ENCODE results near the gene CRAT. TPM values are rescaled to one million over a fixed set of nuclear protein-coding genes. Genes with fewer than 3 reads are reported as not detected.

CRAT gene
- total RNA-seq, 1 donor from 2014 or later: 57.2 TPM

DNA sequence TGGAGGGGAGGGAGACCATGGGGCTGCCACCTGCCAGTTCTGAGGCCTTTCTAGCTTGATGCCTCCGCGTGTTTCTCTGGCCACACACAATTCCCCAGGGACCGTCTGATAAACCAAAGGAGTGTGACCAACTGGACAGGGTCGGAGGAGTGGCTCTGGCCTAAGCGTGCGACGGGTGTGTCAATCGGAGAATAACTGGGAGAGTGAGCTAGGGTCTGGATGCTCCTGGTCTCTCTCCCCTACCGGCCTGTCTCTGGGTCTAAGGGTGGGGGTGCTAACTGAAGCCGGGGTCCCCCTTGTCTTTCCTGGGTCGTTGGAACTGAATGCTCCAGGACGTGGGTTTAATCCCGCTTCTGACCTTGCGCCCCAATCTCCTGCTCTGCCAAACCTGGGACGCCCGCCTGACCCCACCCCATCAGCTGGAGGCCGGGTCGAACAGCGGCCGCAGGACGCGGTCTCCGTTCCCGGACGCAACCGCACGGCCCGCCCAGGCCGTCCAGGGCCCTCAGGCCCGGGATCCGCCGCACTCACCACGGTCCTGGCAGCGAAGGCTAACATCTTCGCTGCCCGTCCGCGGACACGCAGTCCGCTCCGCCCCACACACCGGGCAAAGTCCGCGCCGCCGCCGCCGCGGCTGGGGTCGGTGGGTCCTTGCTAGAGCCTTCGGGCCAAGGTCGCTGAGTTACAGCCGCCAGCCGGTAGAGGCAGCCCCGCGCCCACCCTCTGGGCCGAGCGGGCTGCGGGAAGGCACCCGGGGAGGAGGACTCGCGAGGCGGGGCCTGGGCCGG lies 447 bp downstream of the CRAT start:
- no peak for DNase-seq (ENCODE audit: low read depth)

DNA sequence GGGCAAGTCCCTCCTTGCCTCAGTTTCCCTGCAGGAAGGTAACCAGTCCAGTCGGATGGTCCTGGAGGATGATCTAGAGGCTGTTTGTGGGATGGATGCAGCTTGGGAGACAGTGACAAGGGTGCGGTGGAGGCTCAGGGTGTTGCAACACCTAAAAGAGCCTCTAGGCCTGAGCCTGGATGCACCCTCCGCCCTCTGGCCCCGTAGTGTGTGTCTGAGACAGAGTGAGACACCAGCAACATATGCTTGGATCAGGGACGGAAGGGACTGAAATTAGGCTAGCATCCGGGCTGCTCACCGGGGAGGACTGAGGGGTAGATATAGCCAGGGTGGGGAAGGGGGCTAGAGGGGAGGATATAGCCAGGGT lies 1.1 kb downstream of the CRAT start:
- no peak for DNase-seq (ENCODE audit: low read depth)

DNA sequence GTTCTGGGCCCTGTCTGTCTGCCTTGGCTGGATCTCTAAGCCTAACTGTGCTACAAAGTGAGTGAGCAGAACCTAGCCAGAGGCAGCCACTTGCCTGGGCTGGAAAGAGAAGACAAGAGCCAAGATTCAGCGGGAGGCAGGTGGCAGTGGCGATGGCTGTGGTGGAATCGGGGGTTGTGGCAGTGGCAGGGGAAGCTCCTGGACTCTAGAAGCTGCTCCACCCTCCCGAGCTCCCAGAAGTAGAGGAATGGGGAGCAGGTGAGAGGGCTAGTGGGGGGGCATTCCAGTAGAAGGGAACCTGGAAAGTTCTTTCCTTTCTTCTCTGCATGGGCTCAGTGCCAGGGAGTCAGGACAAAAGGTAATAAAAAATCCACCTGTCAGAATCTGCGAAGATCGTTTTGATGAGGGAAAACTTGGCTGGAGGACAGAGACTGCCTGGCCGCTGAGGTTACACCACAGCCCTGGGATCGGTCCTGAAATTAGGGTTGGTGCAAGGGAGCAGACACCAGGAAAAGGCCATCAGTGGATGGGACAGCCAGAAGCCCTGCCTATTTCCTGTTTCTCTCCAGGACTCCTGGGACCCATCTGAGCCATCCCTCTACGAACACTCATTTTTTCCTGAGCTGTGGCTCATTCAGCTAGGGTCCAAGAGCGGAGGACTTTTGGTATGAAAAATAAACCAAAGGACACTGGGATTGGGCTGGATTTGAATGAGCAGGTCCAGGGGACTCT lies 1.6 kb downstream of the CRAT start:
- no peak for DNase-seq (ENCODE audit: low read depth)

DNA sequence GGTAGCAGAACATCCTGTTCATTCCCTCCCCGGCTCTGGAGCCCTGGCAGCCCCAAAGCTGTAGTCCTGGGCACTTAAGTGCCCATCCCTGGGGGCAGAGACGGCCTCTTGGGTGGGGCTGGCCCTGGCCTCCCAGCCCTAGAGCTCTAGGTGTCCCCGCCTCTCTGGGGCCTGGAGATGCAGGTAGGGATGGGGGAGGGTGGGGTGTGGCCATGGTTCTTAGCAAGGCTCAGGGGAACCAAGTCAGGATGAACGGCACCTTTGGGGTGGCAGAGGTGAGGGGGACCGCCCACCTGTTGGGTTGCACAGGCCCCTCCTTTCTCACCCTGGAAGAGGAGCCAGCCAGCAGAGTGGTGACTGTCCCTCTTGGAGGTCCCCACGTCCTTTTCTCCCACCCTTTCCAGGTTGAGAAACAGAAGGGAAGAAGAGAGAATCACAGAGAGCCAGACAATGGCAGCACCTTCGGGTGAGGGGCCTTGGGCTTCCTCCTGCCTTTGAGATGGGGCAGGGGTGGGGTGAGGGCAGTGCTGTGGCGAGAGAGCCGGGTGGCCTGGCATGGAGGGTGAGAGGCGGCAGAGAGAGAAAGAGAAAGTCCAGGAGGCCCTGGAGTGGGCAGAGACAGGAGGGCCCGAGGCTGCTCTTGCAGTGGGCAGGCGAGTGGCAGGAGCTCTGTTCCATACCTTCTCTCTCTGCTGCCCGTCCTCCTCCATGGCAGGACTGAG lies 2.3 kb downstream of the CRAT start:
- no peak for DNase-seq (ENCODE audit: low read depth)

DNA sequence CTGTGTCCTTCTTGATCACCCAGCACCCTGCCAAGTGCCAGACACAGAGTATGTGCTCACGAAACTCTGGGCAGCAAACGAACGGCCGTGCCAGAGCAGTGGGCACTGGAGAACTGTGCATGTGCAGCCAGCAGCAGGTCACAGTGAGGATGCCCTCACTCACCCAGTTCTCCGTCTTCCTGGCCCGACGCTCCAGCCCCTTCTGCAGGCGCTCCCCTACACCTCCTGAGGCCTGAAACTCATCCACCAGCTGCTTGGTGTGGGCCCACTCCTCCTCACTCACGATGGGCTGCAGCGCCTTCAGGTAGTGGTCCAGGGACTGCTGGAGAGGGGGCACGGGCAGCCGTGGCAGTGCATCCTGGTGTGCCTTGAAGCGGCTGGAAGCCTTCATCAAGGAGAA lies 2.9 kb downstream of the CRAT start:
- no peak for DNase-seq (ENCODE audit: low read depth)

DNA sequence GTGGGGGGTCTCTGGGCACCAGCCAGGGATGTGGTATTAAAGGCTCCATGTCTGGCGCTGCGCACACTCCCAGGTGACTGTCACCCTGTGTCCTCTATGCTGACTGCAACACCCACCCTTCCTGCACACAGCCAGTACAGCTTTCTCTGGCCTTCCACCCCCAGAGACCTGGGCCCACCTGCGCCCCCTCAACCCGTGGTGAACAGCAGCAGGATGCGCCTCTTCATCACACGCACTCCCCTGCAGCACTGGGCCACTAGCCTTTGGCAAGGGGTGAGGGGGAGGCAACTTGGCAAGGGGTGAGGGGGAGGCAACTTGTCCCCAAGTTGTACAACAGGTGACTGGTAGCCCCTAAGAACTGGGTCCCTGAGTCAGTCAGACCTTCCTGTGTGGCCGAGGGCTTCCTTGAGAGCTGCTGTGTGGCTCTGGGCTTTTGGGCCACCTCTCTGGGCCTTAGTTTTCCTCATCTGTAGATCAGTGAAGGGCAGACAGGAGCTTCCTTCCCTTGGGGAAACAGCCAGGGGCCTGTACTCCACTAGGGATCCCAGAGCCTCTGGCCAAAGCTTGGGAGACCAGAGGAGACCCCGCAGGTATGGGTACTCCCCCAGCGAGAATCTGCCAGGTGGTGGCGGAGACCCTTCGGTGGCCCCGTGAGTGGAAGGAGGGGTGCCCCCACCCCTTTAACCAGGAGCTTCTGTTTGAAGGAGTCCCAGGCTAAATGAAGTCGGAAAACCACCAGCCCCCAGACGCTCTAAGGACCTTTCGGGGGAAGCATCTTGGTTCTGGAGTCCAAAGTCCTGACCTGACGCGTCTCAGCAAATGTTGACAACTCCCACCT lies 4.5 kb downstream of the CRAT start:
- no peak for DNase-seq (ENCODE audit: low read depth)

DNA sequence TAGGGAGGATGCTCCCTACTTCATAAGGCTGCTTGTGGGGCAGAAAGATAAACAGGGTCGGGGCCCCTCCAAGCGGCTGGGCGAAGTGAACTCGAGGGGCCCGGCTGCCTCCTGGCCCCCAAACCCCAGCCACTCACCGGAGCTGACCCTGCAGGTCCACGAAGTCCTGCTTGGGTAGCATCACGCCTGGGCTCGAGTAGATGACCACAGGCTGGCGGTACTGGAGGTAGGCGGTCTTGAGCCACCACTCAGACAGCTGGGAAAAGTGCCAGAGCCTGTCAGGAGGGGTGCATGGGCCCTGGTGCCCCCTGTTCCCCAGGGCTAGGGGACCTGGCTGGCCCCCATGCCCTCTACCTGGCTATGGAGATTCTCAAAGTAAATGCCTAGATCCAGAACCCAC lies 6.5 kb downstream of the CRAT start:
- DNase-seq (ENCODE audit: low read depth): no peak

DNA sequence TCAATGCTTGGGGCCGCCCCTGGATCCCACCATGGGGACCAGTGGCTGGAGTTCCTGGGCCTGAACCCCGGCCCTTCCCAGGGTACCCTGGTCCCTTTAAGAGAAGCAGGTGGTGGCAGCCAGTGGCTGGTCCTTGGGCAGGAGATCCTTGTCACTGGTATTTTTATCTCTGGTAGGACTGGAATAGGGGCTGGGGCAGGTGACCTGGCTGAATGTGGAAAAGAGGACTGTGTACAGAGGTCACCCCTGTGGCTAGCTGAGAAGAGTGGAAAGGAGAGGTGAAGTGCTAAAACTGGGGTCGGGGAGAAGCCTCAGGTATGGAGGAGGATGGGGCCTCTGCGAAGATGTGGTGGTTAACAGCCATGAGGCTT lies 7.0 kb downstream of the CRAT start:
- no peak for DNase-seq (ENCODE audit: low read depth)

DNA sequence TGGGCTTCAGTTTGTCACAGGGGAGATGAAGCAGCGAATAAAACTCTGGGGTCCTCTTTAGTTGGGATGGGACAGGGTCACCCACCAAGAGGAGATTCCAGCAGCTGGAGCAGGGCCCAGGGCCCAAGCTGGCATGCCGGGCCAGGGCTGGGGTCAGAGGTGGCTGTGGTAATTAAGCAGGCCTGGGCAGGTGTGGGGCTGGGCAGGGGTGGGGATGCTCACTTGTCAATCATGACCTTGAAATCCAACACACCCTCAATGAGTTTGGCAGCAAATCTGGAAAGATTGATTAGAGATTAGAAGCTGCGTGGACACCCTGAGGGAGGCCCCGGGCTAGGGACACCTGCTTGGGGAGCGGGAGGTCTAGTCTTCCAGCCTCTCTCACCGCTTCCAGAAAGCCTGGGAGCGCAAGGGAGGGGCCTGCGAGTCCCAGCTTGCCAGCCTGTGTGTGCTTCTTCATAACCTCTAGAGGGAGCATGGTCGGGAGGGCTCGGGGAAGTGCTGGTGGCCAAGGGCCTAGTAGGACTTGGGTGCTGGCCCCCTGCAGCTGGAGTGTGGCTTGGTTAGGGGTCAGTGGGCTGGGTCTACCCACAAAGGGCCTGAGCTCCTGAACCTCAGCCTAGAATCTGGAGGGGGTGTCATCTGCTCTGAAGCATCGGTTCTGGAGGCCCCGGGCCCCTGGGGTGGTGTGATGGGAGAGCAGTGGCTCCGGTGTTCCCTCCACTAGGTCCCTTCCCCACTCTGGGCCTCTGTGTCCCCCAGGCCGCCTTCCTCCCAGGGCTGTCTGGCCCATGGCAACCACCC lies 7.6 kb downstream of the CRAT start:
- DNase-seq (ENCODE audit: low read depth): no peak

DNA sequence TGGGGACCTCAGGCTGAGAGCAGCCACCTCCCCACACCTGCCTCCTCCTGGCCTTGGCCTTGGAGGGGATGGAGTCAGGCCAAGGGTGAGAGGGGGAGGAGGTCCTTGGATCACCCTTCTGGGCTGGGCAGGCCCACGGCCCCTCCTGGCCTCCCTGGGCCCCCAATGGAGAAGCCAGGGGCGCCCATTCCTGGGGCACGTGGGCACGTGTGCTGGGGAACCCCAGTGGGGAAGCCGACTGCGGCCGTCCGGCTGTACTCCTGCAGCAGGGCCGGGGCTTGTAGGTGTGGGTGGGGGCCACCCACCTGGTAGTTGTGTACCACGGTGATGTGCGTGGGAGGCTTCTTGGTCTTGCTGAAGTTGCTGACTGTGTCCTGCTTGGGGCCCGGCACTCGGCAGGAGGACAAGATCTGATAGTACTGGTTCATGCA lies 8.5 kb downstream of the CRAT start:
- DNase-seq (ENCODE audit: low read depth): no peak

DNA sequence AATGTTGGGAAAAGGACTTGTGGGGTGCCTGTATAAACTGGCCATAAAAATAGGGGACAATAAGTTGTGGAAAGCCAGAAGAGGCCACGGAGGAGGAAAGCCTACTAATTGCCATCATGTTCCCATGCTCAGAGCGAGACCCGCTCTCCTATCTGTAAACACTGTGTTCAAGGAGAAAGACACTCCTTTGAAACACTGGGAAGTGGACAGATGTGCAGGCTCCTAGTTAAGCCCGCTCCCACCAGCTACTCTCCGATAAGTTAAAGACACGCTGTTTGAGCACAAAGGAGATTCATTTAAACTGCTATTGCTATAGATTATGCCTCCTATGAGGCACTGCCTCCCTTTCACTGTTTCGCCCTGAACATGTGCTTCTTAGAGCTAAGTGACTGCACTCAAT lies 9.3 kb downstream of the CRAT start:
- DNase-seq (ENCODE audit: low read depth): no peak

DNA sequence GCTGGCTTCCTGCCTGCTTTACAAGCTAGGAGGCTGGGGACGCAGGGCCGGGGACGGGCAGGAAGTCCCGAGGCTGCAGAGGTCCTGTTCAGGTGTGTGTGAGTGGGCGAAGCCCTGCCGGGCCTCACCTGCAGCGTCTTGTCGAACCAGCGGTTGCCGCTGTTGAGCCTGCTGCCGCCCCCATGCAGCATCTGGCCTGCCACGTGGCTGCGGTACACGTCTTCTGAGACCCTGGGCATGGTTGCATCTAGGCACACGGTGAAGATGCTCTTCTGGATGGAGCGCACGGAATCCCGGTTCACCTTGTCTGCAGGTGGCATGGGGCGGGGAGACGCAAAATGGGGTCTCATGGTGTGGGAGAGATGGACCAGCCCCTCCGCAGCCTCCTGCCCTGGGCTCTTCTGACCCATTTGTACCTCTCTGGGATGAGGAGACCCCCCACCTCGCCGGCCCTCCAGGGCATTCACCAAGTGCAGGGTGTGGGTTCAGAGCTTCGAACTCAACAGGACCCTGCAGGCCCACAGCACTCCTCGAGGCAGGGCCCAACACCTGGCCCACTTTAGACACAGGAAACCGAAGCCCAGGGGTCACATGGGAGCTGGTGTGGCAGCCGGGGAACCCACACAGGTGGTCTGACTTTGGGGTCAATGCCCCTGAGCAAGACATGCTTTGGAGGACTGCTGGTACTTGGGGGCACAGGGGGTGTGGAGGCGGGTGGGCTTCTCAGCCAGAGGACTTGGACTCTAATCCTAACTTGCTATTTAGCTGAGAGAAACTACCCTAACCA lies 10.0 kb downstream of the CRAT start:
- DNase-seq (ENCODE audit: low read depth): no peak

DNA sequence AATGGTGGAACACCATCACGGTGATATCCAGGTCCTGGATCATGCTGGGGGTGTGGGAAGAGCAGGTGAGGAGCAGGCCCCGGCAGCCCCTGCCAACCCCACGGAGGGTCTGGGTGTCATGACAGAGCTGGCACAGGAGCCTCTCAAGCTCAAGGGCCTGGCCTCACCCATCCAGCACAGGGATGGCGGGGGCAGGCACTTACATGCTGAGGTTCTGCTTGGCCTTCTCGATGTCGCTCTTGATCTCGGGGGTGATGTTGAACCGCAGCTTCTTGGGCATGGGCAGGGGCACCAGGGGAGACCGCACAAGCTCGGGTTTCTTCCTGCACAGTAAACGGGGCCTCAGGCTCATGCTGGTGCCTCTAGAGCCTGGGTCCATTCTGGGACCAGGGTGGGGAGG lies 12.3 kb downstream of the CRAT start:
- DNase-seq (ENCODE audit: low read depth): no peak

DNA sequence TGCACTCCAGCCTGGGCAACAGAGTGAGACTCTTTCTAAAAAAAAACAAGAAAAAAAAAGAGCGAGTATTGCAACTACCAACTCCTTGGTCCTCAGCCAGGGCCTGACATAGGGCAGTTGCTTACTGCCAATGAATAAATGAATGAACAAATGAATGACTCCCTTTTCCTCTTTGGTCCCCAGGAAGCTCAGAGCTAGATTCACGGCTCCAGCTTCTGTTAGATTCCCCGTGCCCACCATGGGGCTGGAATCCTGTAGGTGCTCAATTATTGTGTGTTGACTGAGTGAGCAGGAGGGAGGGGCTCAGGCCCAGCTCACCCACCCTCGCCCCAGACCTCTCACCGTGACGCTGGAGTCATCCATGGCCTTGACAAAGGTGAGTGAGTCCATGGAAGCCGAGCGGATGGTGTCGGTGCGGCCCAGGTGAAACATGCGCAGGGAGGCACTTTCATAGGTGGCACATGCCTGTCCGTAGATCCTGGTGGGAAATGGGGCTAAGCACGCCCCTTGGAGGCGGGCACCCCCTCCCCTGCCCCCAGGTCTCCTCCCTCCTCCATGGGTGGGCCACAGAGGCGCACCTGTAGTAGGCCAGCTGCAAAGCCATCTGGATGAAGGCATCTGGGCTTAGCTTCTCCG lies 12.8 kb downstream of the CRAT start:
- DNase-seq (ENCODE audit: low read depth): no peak

DNA sequence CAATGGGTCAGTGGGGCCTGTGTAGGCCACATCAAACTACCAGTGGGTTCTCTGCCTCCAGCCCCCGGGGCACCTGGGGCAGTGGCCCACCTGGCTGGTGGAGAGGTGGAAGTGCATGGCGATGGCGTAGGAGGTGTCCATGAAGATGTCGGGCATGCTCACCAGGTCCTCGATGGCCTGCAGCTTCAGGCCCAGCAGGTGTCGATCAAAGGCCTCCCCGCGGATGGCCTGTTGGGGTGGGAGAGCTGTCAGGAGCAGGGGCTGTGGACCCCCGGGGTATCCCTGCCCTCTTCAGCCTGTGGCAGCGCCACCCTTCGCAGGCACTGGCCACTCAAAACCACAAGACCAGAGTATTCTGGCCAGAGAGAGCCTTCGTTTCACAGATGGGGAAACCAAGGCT lies 14.7 kb downstream of the CRAT start:
- DNase-seq (ENCODE audit: low read depth): no peak

DNA sequence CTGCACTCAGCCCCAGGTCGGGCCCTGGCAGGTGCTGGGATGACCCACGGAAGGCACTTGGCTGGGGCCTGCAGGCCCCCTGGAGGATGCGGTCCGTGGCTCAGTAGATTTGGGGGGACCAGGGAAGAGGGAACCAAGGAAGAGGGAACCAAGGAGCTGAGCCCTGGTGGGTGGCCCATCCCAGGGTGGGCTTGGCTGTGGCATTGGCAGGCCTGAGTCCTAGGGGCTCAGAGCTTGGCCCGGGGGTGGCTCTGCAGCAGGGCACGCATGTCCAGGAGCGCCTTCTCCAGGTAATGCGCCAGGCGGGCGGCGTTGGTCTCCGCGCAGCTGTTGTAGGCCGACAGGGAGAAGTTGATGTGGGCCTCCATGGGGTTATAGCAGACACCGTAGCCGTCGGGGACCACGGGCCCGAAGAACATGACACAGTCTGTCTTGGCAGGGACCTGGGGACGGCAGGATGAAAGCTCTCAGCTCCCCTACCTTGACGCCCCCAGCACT lies 15.4 kb downstream of the CRAT start:
- DNase-seq (ENCODE audit: low read depth): no peak

DNA sequence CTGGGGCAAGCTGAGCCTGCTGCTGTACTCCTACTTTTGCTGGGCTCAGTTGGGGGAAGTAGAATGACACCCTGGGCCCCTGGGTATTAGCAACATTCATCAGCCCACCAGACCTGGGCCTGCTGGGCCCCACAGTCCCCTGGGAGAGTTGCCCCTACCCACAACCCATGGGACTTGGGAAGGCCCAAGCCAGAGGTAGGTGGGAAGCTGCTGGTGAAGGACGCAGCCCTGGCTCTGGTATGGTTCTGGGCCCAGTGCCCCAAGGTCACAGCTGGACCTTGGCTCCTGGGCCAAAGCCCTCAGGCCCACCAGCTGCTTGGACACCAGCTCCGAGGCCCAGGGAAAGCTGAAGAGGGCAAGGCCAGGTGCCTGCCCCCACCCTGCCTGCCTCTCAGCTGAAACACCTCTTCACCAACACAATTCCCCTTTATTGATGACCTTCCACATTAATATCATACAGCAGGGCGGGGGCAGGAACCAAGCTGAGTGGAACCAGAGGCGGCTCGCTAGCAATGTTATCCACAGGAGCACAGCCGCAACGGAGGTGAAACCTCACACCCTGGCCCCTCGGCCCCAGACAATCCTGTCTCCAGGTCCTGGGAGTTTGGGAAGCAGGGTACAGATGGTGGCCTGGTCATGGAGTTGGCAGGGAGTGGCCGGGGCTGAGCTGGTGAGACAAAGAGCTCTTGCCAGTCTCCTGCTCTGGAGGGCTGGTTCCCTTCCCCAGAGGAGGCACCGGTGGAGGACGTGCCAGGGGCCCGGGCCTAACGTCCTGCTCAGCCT lies 16.0 kb downstream of the CRAT start:
- DNase-seq (ENCODE audit: low read depth): no peak

DNA sequence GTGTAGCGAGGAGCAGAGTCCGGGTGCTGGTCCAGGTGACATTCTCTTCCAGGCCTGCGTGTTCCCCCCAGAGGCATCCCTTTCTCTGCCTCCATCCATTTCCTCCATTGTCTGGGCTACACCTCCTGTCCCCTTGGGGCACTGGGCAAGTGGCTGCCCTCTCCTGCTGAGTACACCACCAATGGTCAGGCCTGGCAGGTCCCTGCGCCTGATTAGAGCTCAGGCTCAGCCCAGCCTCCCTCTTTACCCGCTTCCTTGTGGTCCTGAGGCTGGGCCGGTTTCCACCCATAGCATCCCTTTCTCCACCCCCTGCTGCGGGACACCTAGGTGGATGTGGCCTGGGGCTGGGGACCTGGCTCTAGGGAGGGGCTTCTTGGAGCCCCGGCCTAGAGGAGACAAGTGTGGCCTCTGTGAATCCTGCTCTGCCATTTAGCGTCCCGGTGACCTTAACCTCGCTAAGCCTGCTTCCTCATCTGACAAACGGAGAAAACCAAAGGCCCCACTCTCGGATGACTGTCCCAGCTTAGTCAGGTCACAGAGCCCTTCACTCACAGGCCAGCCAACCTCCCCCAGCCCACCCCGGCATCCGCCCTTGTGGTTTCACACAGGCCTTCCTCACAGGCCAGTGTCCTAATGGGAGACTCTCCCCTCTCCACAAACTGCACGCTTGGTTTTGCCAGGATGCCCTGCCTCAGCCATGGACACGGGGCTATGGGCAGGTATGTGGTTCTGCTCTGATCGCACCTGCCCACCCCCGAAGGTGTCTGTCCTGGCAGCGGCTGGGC lies 16.8 kb downstream of the CRAT start:
- DNase-seq (ENCODE audit: low read depth): no peak

Data from renal cortical epithelial cell (primary cell).